ENCODE data around the gene KCNT2. TPM values are rescaled to one million over a fixed set of nuclear protein-coding genes. Genes with fewer than 3 reads are reported as not detected.

The KCNT2 gene
- total and polyA plus RNA-seq, 2 of the 8 experiments (the other 6 are each of a cell fraction or from before 2014, with no cell fraction given) = 2.3 to 10.2 TPM

DNA sequence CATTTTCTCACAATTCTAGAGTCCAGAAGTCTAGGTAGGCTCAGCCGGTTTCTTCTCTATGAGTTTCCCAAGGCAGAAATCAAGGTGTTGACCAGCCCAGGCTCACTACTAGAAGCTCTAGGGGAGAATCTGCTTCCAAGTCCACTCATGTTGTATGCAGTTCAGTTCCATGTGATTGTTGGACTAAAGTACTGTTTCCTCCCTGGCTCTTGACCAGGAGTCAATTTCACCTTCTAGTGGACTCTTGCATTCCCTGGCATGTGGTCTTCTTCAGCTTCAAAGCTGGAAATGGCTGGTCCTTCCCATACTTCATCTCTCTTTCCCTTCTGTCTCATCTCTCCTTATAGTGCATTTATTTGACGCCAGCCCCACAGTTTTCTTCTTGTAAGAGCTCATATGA is 153.4 kb downstream of the KCNT2 start:
- no peak overlapping the region for H2AK5ac ChIP-seq (ENCODE audit: low read depth, low read length)
- no peak overlapping the region for H4K5ac ChIP-seq (ENCODE audit: insufficient read length, low read depth, low read length)
- no peak overlapping the region for H2BK15ac ChIP-seq (ENCODE audit: low read length)
- no peak overlapping the region for H3K9ac ChIP-seq (replicated peaks in 1 of 4; ENCODE audit: extremely low read depth in 1 of 4, low read depth in 3 of 4, low read length in 3 of 4)
- H2BK12ac ChIP-seq (ENCODE audit: low read depth, low read length) = no peak overlapping the region
- no peaks in the 10 kb centered on the region for H3K9me3 ChIP-seq (ENCODE audit: insufficient read depth in 2 of 2, low read depth in 1 of 2, low read length in 1 of 2)
- ChIA-PET CTCF (ENCODE audit: partially characterized antibody) (no interaction called here), POLR2A (ENCODE audit: partially characterized antibody) (interaction anchor here (1.2 kb wide), 1 partner anchor 12 kb away, joined by 3 read pairs; no protein-coding TSS in a partner anchor)
- H3K56ac ChIP-seq (replicated peaks; ENCODE audit: insufficient read length, low read depth, low read length) = no peak overlapping the region
- DNase-seq (ENCODE audit: low read depth in 1 of 2, low spot score in 2 of 2) (no peak), FAIRE-seq (no peak)
- TF ChIP-seq BRCA1 (IDR thresholded peaks at IDR 0.05; ENCODE audit: low read depth, low read length) = no peak
- no peak for TF ChIP-seq SUZ12 (IDR thresholded peaks at IDR 0.05; ENCODE audit: low read length)
- no peak for TF ChIP-seq HDAC6 (IDR thresholded peaks at IDR 0.05; ENCODE audit: low read depth, low read length)
- no peak for TF ChIP-seq POU5F1 (IDR thresholded peaks at IDR 0.05; ENCODE audit: low read depth, low read length)
- no peak for TF ChIP-seq RXRA (IDR thresholded peaks at IDR 0.05; ENCODE audit: insufficient read depth, low read depth, low read length)
- TF ChIP-seq SIN3A (conservative IDR thresholded peaks at IDR 0.05 in 1 of 2, IDR thresholded peaks at IDR 0.05 in 1 of 2; ENCODE audit: low read depth in 1 of 2, low read length in 2 of 2) = no peak
- no peak for TF ChIP-seq TCF12 (IDR thresholded peaks at IDR 0.05; ENCODE audit: low read depth, low read length)
- no peak for TF ChIP-seq CHD2 (IDR thresholded peaks at IDR 0.05; ENCODE audit: low read length)
- TF ChIP-seq SAP30 (IDR thresholded peaks at IDR 0.05; ENCODE audit: insufficient read depth, insufficient replicate concordance, low read length) = no peak
- H3K36me3 ChIP-seq (ENCODE audit: control insufficient read depth in 2 of 4, insufficient read depth in 4 of 4, low read length in 3 of 4) = no peaks in the 10 kb centered on the region
- H4K91ac ChIP-seq (replicated peaks; ENCODE audit: insufficient read length, low read length) = no peak overlapping the region
- no peak overlapping the region for H3K14ac ChIP-seq (ENCODE audit: insufficient read length)
- no peaks in the 10 kb centered on the region for H3K79me2 ChIP-seq (ENCODE audit: control insufficient read depth in 1 of 2, insufficient read depth in 2 of 2, low read length in 2 of 2)
- H2BK120ac ChIP-seq (replicated peaks; ENCODE audit: low read depth, low read length) = no peak overlapping the region
- no peak overlapping the region for H4K8ac ChIP-seq (ENCODE audit: extremely low read depth, insufficient read depth, low read length)
- no peaks in the 10 kb centered on the region for H3K79me1 ChIP-seq (ENCODE audit: low read depth, low read length)
- H3K18ac ChIP-seq (ENCODE audit: extremely low read depth, low read length) = no peak overlapping the region
- no peak overlapping the region for H3K4ac ChIP-seq (replicated peaks; ENCODE audit: insufficient read length, low read depth, low read length)
- H4K20me1 ChIP-seq (replicated peaks in 1 of 2; ENCODE audit: control insufficient read depth in 1 of 2, insufficient read depth in 2 of 2, low read length in 2 of 2) = no peaks in the 10 kb centered on the region
- H3K4me1 ChIP-seq (replicated peaks in 1 of 4; ENCODE audit: control insufficient read depth in 3 of 4, insufficient read depth in 4 of 4, low read length in 3 of 4) = peaks cover 0 to 9% (median 0%) of the 10 kb centered on the region in 4 experiments; a peak in 2 of 7 replicates
- no peak overlapping the region for H3K4me3 ChIP-seq (ENCODE audit: extremely low read depth in 1 of 4, insufficient read depth in 2 of 4, low read depth in 3 of 4, low read length in 4 of 4)
- peaks cover 0 to 1% (median 0%) of the 10 kb centered on the region in 4 experiments; a peak in 1 of 7 replicates for H3K27me3 ChIP-seq (replicated peaks in 1 of 4; ENCODE audit: control insufficient read depth in 3 of 4, extremely low read depth in 1 of 4, insufficient read depth in 3 of 4, low read length in 3 of 4)
- no peaks in the 10 kb centered on the region for H3K23me2 ChIP-seq (ENCODE audit: low read depth, low read length)
- no peak overlapping the region for H3K27ac ChIP-seq (ENCODE audit: low read depth, low read length)
- no peak overlapping the region for H2BK5ac ChIP-seq (ENCODE audit: low read depth, low read length)
- H3K4me2 ChIP-seq (ENCODE audit: insufficient read depth in 1 of 2, low read depth in 2 of 2, low read length in 2 of 2) = no peak overlapping the region
- no peak overlapping the region for H3K23ac ChIP-seq (ENCODE audit: insufficient read length)
- H2BK20ac ChIP-seq (ENCODE audit: low read length) = no peak overlapping the region
- H2AFZ ChIP-seq (ENCODE audit: low read length) = no peak overlapping the region
- WGBS, 2 experiments (ENCODE audit: extremely low coverage in 1 of 2, insufficient coverage in 1 of 2, insufficient read length in 1 of 2, insufficient replicate concordance in 2 of 2, low coverage in 1 of 2, low lambda C conversion rate in 2 of 2, missing lambda C conversion rate in 1 of 2) = 94% methylated on average over 2 of the region's 2 CpGs; no CpG with 5 or more reads in 1 of the 2 experiments

All from H1 (cell line).